KMS-11 (cell line): ENCODE results near the gene CPNE1.

Experiments used
- H2AFZ ChIP-seq: fragments of 200-600 bp; sonication (generic); 2 replicates; pipeline ENCODE4 v1.6.1; 2016; ENCODE audit warnings: antibody characterized with exemption, mixed run types, low read depth
- H3K27ac ChIP-seq: fragments of 200-600 bp; sonication (generic); 2 replicates; pipeline ENCODE4 v1.6.1; 2016; ENCODE audit warnings: mild to moderate bottlenecking, mixed run types
- H3K27me3 ChIP-seq: fragments of 200-600 bp; sonication (generic); 2 replicates; pipeline ENCODE4 v1.6.1; 2017; ENCODE audit warnings: mild to moderate bottlenecking, low read depth, mixed run types, moderate library complexity; ENCODE audit not compliant: insufficient read depth
- H3K36me3 ChIP-seq: fragments of 200-600 bp; sonication (generic); 2 replicates; pipeline ENCODE4 v1.6.1; 2017; ENCODE audit warnings: mild to moderate bottlenecking, mixed run types; ENCODE audit not compliant: insufficient read depth
- H3K4me1 ChIP-seq: fragments of 200-600 bp; sonication (generic); 2 replicates; pipeline ENCODE4 v1.6.1; 2016; ENCODE audit warnings: mild to moderate bottlenecking, low read depth, mixed run types; ENCODE audit not compliant: poor library complexity, severe bottlenecking
- H3K4me2 ChIP-seq: fragments of 200-600 bp; sonication (generic); 2 replicates; pipeline ENCODE4 v1.7.0; 2016; ENCODE audit warnings: mild to moderate bottlenecking, mixed run types
- H3K4me3 ChIP-seq: fragments of 200-600 bp; sonication (generic); IDR thresholded peaks from 2 replicates; pipeline ENCODE4 v1.6.1; 2017; ENCODE audit warnings: low read depth, low read length, mixed read lengths; ENCODE audit not compliant: insufficient read depth
- H3K79me2 ChIP-seq: fragments of 200-600 bp; sonication (generic); 2 replicates; pipeline ENCODE4 v1.6.1; 2016; ENCODE audit warnings: low read depth, mixed run types; ENCODE audit not compliant: insufficient read depth
- H3K9ac ChIP-seq: fragments of 200-600 bp; sonication (generic); 2 replicates; pipeline ENCODE4 v1.6.1; 2016; ENCODE audit warnings: mild to moderate bottlenecking, mixed run types
- H4K20me1 ChIP-seq: fragments of 200-600 bp; sonication (generic); 2 replicates; pipeline ENCODE4 v1.6.1; 2016; ENCODE audit warnings: mild to moderate bottlenecking, mixed run types; ENCODE audit not compliant: insufficient read depth
- CTCF ChIP-seq: fragments of 200-600 bp; sonication (generic); conservative IDR thresholded peaks from 2 replicates; pipeline ENCODE4 v1.6.1; 2017; ENCODE audit warnings: low read depth, mild to moderate bottlenecking, antibody characterized with exemption, low read length, moderate library complexity, mixed read lengths

CPNE1 gene

GRCh38 chr20:35610833-35611427 lies 53.8 kb downstream of the CPNE1 start:
- H3K36me3 ChIP-seq = no peaks in the 10 kb centered on the region
- H3K9ac ChIP-seq = no peak overlapping the region
- no peaks in the 10 kb centered on the region for H3K79me2 ChIP-seq
- no peak overlapping the region; the same call in 1 of the 2 replicates for H2AFZ ChIP-seq
- no peak overlapping the region for H3K4me3 ChIP-seq
- no peaks in the 10 kb centered on the region for H3K27me3 ChIP-seq
- TF ChIP-seq CTCF = no peak
- H3K4me2 ChIP-seq = peak overlapping the region; percentile 67
- H3K27ac ChIP-seq = peak overlapping the region; percentile 69
- peaks cover 99% of the 10 kb centered on the region for H3K4me1 ChIP-seq
- H4K20me1 ChIP-seq = no peaks in the 10 kb centered on the region

GRCh38 chr20:35607003-35607735 lies 57.5 kb downstream of the CPNE1 start:
- Histone ChIP-seq H2AFZ (peak overlapping the region; percentile 39; the same call in 1 of the 2 replicates), H3K79me2 (no peaks in the 10 kb centered on the region), H3K4me3 (no peak overlapping the region), H3K27ac (peak overlapping the region; percentile 65), H3K36me3 (no peaks in the 10 kb centered on the region), H3K4me2 (peak overlapping the region; percentile 96), H4K20me1 (no peaks in the 10 kb centered on the region), H3K4me1 (peaks cover 82% of the 10 kb centered on the region), H3K9ac (peak overlapping the region; percentile 18; the same call in 1 of the 2 replicates), H3K27me3 (no peaks in the 10 kb centered on the region)
- no peak for TF ChIP-seq CTCF

- H2AFZ ChIP-seq = no peak overlapping the region
- peak overlapping the region; percentile 65; the same call in 1 of the 2 replicates for H3K27ac ChIP-seq
- H3K79me2 ChIP-seq = no peaks in the 10 kb centered on the region
- no peaks in the 10 kb centered on the region for H4K20me1 ChIP-seq
- H3K4me3 ChIP-seq = no peak overlapping the region
- no peak for TF ChIP-seq CTCF
- H3K9ac ChIP-seq = peak overlapping the region; percentile 18; the same call in 1 of the 2 replicates
- H3K4me1 ChIP-seq = peaks cover 73% of the 10 kb centered on the region
- no peaks in the 10 kb centered on the region for H3K36me3 ChIP-seq
- H3K27me3 ChIP-seq = no peaks in the 10 kb centered on the region
- peak overlapping the region; percentile 96 for H3K4me2 ChIP-seq
Observed at GRCh38 chr20:35606127-35606526, 58.6 kb downstream of the CPNE1 start.

GRCh38 chr20:35604449-35604747 lies 60.3 kb downstream of the CPNE1 start:
- Histone ChIP-seq H4K20me1 (no peaks in the 10 kb centered on the region), H3K27me3 (no peaks in the 10 kb centered on the region), H3K36me3 (no peaks in the 10 kb centered on the region), H3K4me3 (no peak overlapping the region), H3K9ac (no peak overlapping the region), H3K27ac (no peak overlapping the region), H2AFZ (no peak overlapping the region), H3K4me2 (no peak overlapping the region), H3K79me2 (no peaks in the 10 kb centered on the region), H3K4me1 (peaks cover 59% of the 10 kb centered on the region)
- peak; percentile 28; the same call in 1 of the 2 replicates for TF ChIP-seq CTCF
